Hematopoietic multipotent progenitor cell treated with erythropoietin and hydrocortisone succinate and interleukin-3 and kit ligand, for 15 days (in vitro differentiated cells): ENCODE measurements around the gene FHOD1.
A peak's percentile ranks its signal among the peaks of the same experiment; 100 is the strongest.

ENCODE experiments used
- DNase-seq: peaks from one replicate; pipeline ENCODE4 v3.0.0-alpha.2; 2015; ENCODE audit warnings: low spot score

FHOD1 gene

DNA sequence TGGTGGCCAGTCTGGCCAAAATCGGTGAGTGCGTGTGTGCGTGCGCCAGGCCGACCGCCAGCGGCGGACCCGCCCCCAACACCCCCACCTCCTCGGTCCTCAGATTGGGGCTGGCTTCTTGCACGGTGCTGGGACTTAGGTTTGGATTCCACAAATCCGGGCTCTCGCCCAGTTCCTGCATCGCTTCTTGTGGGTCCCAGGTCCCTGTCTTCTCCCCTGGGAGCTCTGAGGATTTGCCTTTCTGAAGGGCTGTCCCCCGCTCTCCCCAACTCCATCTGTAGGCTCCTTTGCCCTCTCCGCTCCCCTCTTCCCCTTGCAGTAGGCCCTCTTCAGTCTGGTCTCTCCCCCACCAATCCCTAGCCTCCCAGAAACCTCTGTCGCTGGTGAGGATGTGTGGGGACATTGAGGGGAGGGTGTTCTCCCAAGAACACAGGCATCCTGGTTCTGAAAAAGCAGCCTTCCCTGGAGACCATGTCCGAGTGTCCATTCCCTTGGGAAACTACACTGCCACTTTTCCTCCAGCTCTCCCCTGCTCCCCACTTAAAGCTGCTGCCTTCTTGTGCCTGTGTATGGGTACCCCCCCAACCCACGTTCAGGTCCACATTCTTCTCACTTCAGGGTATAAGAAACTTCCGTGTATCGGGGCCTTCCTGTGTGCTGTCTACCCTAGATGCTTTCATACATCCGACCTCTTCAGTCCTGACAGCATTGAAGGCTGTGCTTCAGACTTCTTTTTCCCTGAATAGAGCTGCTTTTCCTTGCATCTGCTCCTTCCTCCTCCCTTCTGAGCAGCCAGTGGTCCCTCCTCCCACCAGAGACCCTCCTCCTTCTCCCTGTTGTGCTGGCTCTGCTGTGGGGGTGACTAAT is 2.1 kb upstream of the FHOD1 start:
- DNase-seq = no peak

DNA sequence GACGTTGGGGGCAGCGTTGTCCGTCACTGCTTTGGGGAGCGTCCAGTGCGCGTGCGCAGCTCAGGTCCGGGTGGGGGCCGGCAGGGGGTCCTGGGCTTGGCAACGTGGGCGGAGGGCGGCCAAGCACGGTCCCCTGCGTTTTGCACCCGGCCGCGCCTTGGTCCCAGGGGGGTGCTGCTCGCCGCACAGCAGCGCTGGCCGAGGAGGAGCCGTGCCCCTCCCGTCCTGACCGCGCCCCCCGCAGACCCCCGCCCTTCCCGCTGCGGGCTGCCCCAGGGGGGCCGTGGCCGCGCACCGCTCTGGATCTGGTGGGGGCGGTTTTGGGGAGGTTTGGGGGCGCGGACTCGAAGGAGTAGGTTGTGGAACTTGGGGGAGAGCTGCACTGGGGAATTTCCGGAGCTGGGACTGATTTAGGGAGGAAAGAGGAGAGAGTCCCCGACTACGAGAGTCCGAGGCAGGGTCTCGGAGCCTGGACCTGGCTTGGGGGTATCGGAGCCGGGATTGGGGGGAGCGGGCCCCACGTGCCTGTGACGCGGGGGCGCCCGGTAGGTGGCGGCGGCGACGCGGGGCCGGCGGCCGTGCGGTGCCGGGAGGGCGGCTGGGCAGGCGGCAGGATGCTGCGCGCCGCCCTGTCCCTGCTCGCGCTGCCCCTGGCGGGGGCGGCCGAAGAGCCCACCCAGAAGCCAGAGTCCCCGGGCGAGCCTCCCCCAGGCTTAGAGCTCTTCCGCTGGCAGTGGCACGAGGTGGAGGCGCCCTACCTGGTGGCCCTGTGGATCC is 1.3 kb upstream of the FHOD1 start, which contains the start of gene SLC9A5:
Gene SLC9A5 (plus strand): TSS at position 579 of the 777 bp plus-strand sequence. CDS start 36 bp downstream, at position 615.
- no peak for DNase-seq

DNA sequence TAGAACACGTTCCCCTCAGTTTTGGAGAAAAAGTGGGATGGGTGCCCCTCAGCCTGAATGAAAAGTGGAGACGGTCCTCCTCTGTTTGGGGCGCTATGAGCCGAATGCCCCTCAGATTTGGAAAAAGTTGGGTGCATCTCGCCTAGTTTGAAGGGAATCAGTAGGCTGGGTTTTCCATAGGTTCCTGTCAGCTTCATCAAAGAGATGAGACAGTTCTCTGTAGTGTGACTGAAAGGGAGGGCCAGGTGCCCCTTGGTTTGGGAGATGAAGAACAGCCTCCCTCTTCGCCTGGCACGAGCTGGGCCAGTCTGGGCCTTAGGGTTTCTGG is 756 bp upstream of the FHOD1 start:
- DNase-seq = no peak

DNA sequence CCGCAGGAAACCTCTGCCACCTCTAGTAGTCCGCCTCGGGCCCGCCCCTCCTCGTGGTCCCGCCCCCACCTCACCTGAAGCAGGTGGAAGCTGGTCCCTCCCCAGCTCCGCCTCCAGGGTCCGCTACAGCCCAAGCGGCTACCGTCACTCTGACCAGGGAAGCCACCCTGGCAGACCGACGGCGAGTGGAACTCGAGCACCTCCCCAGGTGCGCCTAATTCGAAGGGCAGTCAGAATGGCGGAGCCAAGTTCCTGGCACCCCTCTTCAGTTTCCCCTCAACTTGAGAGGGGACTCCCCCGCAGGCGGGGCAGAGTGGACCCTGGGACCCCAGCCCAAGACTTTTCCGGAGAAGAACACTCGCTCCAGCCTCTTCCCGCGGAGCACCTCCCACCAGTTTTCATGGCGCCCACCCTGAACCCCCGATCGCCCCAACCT is 507 bp downstream of the FHOD1 start:
- peak; percentile 34 for DNase-seq

DNA sequence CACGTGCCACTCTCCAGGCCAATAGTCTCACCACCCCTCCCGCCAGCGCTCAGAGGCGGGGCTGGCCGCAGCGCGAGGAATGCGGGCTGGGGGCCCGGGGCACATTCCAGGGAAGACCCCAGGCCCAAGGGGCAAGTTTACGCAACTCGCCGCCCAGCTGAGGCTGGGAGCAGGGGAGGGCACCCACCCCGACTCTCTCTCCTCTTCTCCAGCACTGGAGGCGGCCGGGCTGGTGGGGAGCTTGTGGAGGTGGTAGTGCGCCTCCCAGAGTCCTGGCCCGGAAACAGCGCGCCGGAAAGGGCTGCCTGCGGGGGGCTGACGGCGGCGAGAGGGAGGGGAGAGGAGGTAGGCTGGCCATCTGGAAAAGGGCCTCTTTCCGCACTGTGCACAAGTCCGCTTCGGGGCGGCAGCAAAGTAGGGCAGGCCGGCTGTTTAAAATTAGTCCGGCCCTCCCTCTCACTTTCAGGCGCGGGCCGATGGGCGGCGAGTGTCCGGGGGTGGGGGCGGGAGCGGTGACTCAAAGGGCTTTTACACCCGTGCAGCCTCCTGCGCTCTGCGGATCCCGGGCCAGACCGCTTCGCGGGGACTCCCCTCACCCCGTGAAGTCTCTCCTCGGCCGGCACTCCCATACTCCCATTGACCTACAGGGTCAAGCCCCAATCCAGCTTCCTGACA is 1.1 kb downstream of the FHOD1 start:
- DNase-seq = peak; percentile 27

DNA sequence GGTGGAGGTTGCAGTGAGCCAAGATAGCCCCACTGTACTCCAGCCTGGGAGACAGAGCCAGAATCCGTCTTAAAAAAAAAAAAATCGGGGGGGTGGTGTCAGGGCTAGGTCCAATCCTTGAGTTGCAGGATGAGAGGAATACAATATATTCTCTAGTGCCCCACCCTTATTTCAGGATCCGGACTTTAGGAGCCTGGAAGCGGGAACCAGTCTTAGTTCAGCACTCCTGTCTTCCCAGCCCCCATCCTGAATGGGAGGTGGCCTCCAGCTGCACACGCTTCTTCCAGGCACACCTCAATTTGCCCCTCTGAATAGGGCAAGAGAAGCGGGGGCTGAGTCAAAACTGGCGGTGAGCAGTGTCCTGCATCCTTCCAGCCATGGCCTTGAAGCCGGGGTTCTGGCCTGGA is 1.6 kb downstream of the FHOD1 start:
- DNase-seq = no peak

DNA sequence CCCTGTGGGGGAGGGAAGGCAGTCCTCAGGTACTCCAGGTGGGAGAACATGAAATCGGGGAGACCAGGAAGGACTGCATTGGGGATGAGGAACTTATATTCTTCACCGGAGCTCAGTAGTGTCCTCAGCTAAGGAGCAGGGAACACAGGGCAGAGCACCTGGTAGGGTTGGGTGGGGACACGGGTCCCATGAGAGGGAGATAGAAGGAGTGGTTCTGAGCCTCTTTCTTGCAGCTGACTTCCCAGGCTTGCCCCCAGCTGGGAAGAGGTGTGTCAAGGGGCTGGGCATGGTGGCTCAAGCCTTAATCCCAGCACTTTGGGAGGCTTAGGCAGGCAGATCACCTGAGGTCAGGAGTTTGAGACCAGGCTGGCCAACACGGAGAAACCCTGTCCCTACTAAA is 2.1 kb downstream of the FHOD1 start:
- DNase-seq = no peak

DNA sequence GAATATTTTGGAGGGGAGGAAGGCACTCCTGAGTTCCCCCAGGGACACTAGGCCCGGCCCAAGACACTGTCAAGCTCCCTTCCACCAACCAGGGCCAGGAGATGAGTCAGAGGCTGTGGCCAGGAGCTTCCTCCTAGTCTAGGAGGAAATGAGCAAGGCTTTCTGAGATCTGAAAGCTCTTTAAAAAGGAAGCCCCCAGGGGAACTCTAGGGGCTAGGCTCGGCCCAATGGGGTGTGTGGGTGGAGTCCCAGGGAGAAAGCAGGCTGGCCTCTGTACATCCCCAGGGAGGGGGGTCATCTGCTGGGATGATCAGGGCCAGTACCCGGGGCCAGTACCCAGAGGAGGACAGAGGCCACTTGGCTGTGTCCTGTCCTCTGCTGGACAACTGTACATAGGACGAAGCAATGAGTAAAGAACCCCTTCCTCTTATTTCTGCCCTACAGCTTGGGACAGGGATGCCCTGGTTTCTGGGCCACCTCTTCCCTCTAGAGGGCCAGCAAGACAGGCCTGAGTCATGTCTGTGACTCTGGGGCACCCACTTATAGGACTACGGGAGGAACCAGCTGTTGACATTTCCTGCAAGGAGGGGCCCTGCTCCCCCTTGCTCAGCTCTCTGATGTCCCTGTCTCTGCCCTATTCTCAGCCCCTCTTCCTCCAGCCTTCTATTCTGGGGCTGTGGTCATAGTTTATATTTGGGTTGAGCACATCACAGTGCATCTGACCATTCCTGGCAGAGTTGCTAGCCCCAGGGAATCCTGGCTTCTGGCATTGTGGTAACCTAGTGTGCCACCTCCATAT is 2.7 kb downstream of the FHOD1 start:
- DNase-seq = peak; percentile 23

DNA sequence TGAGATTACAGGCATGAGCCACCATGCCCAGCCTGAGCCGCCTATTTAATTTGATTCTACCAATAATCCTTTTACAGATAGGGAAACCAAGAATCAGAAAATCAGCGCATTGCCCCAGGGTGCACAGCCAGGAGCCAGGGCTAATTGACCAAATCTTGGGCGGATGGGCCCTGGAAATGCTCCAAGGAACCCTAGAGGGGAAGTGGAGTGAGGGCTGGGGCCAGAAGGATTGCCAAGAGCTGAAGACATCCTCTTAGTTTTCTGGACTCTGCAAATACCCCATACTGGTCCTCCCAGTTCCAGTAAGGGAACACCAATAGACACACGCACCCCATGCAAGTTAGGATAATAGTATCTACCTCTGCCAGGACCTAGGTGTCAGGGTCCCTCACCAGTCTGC is 3.8 kb downstream of the FHOD1 start:
- no peak for DNase-seq

DNA sequence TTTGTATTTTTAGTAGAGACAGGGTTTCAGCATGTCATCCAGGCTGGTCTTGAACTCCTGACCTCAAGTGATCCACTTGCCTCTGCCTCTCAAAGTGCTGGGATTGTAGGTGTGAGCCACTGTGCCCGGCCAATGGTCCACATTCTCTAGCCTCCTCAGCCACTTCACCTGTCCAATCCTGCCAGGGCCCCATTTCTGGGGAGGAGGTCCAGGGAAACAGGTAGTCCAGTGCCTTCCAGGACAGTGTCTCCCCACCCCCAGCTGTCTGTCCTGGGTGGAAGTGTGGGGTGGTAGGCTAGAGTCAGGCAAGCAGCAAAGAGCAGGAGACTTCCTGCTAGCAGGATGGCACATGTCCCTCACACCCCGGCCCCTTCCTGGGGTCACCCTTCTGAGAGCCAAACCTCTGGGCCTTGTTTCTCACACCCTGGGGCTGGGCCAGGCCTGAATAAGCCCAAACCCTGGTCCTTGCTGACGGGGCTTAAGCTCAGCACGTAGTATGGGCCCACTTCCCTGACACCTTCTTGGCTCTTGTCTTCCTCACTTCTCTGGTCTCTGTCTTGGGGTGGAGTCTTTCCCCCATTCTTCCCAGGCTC is 5.0 kb downstream of the FHOD1 start:
- DNase-seq = no peak

DNA sequence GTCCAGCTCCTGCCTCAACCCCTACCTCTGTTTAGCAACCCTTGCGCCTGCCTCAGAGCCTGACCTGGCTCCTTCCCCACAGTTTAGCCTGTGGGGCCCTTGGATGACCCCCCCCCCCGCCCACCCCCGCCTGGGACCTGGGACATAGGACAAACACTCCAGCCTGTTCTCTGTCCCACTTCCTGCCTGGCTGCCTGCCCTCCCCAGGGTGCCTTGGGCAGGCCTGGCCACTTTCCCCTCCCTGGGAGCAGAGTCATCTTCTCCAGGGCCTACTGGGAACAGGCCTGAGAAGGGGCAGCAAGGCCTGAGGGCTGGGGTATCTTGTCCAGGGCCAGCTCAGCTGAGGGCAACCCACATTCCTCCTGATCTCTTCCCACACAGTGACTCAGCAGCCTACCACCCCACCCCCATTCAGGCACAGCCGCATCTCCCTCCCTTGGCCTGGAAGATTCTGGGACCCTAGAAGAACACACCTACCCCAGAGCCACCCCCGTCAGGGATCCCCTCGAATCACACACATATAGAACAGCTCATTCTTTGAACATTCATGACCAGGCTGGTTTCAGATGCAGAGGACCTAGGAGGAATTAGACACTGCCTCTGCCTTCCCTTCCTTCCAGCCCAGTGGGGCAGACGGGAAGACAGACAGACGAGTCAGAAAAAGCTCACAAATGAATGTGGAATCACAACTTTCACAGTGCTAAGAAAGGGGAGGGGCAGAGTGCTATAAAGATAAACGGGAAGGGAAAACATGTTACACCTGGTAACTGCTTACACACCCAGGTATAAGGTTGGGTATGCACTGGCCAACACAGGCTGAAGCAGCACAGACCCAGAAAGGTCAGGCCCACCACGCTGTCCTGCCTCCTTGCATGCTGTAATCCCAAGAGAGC is 6.0 kb downstream of the FHOD1 start:
- DNase-seq = no peak

DNA sequence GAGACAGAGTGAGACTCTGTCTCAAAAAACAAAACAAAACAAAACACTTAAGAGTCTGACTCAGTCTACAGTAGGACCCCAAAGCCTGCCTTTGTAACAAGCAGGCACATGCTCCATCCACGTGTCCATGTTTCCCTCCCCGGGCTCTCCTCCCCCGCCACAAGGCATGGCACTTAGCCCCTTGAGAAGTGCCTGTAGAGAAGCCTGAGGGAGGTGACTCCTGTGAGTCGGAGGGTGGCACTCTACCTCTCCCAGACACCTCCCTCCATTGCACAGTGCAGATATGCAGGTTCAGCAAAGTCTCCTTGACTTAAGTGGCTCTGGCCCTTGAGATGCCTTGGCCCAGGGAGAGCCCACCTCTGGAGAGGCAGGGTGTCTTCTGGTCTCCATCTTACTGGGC is 6.8 kb downstream of the FHOD1 start:
- peak; percentile 40 for DNase-seq

DNA sequence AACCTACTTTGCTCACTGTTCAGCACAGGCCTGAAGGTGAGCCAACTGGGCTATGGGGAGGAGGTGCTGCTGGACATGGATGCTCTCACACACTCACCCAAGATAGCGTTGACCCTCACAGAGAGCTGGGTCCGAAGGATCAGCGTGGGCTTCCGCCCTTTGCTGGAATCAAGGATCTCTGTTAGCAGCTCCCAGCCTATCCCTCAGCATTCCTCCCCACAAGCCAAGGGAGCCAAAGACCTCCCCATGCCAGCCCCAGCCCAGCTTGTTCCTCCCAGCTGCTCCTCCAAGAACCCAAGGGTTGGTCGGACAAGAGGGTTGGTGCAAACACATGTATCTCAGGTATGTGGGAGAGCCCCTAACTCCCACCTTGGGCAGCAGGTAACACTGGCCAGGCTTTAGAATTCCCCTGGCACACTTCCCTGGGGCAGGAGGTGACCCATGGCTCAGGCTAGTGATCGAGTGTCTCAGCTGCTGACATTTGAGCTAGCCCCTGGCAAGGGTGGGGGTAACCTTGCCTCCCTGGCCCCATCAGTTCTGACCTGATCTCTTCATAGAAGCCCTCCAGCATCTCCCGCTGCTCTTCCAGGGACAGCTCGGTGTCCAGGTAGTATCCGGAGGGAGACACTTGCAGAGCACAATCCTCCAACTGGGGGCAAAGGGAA is 8.3 kb downstream of the FHOD1 start:
- no peak for DNase-seq

DNA sequence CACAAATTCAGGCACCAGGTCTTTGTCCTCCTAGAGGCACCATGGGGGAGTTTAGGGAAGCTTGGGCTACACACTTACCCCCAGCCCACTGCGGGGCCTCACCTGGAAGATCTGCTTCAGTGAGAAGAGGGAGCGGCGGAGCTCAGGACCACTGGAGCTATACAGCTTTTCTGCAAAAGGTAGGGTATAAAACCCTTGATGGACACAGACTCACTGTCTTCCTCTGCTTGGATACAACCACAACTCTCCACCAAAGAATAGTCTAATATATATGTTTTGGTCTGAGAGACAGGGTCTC is 9.1 kb downstream of the FHOD1 start:
- DNase-seq = no peak

DNA sequence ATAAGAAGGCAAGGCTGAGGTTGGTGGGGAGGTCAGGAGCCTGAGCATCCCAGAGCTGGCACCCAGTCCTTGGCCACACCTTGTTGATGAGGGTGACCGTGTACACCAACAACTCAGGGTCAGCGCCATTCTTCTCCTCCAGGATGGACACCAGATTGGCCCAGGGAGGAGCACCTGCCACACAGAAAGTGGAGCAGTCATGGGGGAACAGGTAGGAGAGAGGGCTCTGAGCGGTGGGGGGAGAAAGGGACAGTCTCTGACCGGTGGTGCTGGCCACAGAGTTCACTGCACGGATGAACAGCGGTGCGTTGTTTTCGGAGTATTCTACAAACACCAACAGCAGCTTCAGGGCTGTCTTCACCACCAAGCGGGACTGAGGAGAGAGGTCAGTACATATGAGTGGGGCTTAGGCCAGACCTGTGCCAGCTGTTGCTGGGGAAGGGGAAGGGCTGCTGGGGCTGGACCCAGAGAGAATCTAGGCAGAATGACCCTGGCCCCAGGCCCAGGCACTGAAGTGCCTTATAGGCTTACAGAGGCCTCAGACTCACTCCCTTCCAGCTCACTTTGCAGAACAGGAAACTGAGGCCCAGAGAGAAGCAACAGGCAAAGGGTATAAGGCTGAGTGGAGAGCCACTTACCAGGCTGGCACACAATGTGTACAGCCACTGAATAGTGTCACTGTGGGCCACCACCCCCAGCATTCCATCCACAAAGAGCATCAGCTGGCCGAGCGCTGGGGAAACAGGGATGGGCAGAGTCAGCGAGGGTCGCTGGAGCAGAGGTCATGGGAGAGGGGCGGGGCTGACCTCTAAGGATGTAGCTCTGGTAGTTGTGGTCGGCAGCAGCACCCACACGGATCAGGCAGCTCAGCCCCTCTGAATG is 9.6 kb downstream of the FHOD1 start:
- DNase-seq = no peak

DNA sequence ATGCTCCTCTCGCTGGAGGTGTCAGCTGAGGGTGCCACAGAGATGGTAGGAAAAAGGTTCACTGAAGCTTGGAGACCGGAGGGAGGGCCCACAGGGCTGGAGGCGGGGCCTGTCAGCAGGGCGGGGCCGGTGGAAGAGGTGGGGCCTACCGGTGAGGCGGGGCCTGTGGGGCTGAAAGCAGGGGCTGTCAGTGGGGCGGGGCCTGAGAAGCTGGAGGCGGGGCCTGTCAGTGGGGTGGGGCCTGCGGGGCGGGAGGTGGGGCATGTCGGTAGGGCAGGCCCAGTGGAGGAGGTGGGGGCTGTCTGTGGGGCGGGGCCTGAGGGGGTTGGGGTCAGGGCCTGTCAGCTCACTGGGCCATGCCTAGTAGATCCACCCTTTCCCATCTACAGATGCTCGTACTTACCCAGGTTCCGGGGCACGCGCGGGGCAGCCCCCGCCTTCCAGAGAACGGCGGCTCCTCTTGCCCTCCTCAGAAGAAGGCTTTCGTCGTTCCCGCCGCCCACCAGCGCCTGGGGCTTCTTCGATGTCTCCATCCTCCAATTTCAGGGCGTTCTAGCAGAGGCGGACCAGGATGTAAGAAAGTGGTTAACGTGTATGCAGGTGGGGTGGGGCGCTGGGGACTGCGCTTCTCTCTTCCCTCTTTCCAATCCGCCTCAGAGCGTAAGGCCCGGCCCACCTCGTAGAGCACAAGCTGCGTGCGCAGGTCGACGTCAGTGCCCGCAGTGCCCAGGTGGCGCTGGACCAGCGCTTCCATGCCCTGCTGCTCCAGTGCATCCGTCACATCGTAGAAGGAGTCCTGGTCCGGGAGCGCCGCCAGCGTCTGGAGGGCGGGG is 10.5 kb downstream of the FHOD1 start:
- peak; percentile 81 for DNase-seq

DNA sequence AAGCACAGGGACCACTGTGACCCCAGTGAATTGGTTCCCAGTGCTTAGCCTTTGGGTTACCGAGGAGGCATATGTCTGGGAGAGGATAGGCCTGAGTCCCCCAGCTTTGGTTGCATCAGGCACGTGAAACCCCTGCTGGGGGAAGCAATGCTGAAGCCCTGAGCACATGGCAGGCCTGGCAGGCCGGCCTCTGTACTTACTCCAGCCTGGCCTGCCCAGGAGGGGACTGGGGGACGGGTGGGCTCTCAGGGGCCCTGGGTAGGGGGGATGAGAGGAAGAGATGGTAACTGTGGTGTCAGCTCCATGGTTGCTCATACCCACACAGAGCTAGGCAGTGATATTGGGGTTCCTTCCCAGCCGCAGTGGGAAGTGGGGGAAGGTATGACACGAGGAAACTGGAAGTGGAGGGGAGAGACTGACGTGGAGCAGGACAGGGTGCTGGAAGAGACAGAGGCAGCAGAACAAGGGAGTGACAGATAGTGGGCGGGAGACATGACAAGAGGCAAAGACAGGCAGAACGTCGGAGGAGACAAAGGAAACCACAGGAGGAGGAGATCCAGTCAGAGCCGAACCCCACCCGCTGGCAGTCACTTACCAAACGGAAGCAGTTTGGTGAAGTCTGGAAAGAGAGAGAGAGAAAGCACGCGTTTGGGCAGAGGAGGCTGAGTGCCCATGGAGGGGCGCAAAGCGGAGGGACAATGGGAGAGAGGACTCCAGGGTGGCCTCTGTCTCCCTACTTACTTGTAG is 11.3 kb downstream of the FHOD1 start:
- peak; percentile 20 for DNase-seq
